Left lobe of liver (tissue), 2 donors: ENCODE data around the gene PAX6. TPM values are rescaled to one million over a fixed set of nuclear protein-coding genes. Genes with fewer than 3 reads are reported as not detected.

Experiments used
- ATAC-seq: fragments of 200-7000 bp; cut with Tn5 transposase; one replicate; pipeline ENCODE4 v1.9.1; 2020; ENCODE audit warnings: mild to moderate bottlenecking, moderate library complexity
- DNase-seq: peaks from one replicate; pipeline ENCODE4 v3.0.0-alpha.2; 2020; ENCODE audit warnings: low spot score
- total RNA-seq: library from RNA; stranded (reverse); gene quantifications from one replicate; pipeline ENCODE4 v1.2.1, GENCODE V29; 2021
- donor health status: DM: no; HTN: no; CAD: no; lungs with moderate emphysema.
- donor health status: DM: no; HTN: yes; CAD: no.

PAX6 gene
- not detected for total RNA-seq

DNA sequence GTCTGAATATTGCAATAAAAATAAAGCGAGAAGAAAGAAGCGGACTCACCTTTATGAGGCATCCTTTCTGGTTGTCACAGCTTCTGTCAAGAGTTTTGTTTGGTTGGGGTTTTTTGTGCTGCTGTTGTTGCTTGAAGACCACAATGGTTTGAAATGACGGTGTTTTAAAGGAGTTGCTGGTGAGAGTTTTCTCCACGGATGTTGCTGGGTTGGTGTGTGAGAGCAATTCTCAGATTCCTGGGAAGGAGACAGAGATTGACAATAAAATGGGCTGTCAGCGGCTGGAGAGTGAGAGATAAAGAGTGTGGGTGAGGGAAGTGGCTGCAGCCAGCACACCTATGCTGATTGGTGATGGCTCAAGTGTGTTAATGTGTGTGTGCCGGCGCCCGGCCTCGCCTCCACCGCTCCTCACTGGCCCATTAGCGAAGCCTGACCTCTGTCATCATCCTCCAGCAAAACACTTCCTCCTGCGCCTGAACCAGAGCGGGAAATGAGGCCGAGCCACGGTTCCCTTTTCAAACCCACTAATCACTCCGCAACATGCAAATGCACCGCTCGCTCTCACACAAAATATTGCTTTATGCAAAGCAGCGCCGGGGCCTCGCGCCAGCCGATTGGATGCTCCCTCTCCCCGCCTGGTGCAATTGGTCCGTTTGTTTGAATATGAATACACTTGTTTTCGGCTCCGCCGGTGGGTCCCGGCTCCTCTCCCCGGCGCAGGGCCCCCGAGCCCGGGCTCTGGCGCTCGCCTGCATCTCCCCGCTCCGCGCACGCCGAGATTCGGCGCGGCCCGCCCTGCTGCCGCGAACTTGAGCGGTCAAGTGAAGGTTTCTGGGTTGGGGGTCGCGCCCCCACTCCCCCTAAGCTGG is at the start of gene PAX6:
Gene PAX6, minus strand, starts transcription at position 544 of the 869 bp plus-strand sequence. CDS start 4,911 bp downstream, outside the sequence.
- no peak for DNase-seq

DNA sequence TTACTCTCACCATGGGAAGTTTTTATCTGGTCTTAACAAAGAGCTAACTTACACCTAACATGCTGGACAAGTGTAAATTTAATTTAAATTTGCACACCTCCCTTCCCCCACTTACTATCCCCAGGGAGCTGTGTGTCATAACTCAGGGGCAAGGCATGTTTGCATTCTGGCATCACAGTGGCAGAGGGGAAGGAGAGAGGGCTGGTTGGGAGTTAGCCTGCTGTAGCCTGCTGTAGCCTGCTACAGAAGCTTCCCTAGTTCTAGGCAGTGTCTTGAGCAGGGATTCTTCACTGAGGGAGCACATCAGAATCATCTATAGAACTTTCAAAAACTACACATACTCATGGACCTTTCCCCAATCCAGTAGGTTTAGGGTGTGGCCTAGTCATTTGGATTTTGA is 49.3 kb upstream of the PAX6 start:
- ATAC-seq = no peak
- DNase-seq = no peak

More for the DNA sequence above, at the start of gene PAX6:
- peak; percentile 17 for ATAC-seq

DNA sequence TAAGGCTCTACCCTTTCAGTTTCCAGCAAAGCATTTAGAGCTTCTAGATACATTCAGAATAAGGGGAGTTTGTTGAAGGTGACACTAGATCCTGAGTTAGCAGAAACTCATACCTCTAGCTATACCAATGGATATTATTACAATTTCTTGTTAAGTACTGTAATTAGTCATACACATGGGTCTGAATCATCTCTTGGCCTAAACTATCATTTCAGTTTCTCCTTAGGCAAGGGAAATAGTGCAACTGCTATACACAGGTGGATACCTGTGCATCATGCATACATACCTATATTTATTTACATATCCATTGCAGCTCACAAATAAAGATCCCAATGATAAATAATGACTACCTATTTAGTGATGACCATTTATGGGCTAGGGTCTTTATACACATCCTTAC is 45.1 kb upstream of the PAX6 start:
- ATAC-seq (no peak), DNase-seq (no peak)

DNA sequence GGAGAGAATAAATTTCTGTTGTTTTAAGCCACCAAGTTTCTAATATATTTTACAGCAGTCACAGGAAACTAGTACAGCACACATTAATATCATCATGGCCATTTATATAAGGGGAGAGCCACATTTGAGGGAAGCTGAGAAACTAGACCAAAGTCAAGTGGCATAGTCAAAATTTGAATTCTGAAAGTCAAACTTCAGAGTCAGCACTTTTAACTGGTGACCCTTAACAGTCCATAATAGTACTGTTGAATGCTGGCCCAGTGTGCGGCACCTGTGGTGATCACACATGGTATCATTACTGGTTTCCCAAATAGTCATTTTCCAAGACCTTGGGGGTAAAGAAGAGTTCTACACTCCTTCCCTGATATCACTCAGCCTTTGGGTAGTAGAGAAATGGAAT is 44.3 kb upstream of the PAX6 start:
- ATAC-seq = no peak
- DNase-seq = no peak

DNA sequence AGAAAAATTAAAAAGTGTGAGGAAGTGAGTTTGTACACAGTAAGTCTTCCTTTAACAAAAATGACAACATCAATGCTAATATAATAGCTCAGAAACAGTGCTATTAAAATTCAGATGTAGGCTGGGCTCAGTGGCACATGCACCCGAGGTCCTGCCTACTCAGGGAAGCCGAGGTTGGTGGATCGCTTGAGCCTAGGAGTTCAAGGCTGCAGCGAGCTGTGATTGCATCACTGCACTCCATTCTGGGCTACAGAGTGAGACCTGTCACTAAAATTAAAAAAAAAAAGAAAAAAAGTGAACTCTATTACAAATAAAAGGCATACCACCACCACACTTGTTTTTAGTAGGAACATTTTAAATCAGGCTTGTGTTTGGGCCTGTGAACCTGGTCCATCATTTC is 39.2 kb upstream of the PAX6 start:
- ATAC-seq (no peak), DNase-seq (no peak)

DNA sequence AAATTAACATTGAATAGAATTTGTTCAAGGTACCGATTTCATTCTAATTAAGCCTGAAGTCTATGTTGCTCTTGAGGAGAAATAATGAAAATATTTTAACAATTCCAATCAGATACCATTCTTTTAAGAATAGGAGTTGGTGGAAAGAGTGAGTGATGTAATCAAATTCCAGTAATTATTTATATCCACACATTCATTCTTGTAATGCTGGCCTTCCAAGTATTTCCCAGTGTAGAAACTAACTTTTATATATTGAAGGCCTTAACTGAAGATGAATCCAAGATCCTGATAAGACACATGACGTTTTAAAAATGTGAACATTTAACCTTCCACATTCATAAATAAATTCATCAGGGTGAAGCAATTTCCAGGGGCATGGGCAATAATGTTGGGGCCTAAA is 36.6 kb upstream of the PAX6 start:
- ATAC-seq = no peak
- no peak for DNase-seq

DNA sequence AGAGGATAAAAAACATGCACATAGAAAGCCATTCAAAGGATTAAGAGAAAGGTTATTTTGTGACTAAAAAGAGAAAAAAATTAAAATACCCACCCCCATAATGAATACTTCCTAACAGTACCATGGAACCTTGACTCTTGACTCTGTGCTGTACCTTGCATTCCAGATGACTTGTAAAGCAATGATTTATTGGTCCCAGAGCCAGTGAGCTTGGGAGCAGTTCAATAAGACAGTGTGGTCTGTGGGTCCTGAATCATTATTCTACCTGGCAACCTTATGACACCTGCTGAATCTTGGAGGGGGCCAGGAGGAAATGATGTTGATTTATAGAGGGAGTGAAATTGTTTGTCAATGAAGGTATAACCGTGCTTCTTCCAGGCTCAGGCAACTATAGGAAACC is 34.2 kb upstream of the PAX6 start:
- DNase-seq = no peak
- no peak for ATAC-seq

DNA sequence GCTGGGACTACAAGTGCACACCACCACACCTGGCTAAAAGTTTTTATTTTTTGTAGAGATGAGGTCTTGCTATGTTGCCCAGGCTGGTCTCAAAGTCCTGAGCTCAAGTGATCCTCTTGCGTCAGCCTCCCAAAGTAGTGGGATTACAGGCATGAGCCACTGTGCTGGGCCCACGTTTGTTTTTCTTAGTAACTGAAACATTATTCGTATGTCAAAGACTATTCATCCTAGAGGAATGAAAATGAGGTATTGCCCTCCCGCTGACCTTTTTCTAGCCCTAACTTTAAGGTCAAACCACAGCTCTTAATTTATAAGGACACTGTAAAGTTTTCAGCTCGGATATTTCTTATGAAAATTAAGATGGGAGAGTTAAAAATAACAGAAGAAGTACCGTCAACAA is 33.2 kb upstream of the PAX6 start:
- DNase-seq (no peak), ATAC-seq (no peak)

DNA sequence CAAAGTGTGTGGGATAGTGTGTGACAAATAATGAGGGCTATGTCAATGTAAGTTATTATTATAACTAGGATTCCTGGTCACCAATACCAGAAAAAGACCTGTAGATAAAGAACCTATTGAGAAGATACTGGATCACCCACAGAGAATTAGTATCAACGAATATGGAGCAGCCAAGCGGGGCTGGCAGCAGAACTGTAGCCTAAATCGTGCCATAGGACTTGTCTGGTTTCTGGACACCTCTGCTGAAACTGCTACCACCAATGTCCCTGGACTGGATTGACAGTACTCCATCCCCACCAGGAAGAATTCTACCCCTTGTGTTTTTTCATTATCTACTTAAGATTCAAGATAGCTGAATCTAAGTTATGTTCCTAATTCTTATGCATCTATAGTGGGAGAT is 30.3 kb upstream of the PAX6 start:
- no peak for ATAC-seq
- DNase-seq = no peak

DNA sequence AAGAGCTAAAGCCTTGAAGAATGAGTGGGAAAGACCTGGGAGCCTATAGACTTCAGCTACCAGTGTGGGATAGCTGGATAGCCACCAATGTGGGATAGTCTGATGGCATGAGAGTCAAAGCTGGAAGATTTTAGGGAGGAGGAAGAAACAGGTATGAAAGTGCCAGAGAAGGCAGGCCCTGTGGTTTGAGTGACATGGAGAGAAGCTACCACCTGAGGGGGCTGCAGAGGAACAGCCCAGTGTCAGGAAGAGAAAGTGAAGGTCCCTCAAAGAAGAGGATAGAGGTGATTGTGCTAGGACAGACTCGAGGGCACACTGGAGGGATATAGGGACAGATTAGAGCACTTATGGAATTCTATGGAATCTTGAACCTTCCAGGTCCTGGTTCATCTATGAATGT is 23.1 kb upstream of the PAX6 start:
- ATAC-seq (no peak), DNase-seq (no peak)

DNA sequence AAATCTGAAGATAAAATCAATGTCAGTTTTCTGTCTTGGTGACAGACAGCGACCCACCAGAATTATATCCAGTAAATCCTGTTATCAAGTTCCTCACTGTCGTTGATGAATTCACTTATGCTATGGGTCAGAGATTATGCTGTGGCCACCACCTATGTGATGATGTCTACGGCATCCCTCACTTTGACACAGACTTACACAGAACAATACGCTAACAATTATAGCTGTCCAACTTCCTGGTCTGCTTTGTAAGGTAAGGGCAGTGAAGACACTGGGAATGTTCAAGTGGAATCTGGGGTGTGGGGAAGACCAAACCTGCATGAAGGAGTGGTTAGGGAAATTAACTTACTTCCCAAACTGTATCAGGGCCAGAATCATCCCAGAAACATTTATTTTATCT is 19.3 kb upstream of the PAX6 start:
- ATAC-seq (no peak), DNase-seq (no peak)

DNA sequence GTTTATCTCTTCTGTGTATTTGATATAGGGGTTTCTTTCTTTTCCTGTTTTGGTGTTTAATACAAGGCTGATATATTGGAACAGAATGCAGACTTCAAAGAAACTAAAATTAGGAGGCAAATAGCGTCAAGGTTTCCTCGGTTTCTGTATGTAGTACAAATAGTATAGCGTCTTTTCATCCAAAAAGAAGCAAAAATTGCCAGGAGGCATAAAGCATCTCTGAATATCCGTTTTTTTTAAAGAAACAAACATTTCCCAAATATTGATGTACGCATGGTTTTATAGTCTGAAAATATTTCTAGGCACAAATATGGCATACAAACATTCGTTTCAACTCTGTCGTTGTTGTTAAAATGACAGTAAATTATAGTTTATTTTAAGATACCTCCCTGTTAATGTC is 17.1 kb upstream of the PAX6 start:
- ATAC-seq = no peak
- DNase-seq = no peak

DNA sequence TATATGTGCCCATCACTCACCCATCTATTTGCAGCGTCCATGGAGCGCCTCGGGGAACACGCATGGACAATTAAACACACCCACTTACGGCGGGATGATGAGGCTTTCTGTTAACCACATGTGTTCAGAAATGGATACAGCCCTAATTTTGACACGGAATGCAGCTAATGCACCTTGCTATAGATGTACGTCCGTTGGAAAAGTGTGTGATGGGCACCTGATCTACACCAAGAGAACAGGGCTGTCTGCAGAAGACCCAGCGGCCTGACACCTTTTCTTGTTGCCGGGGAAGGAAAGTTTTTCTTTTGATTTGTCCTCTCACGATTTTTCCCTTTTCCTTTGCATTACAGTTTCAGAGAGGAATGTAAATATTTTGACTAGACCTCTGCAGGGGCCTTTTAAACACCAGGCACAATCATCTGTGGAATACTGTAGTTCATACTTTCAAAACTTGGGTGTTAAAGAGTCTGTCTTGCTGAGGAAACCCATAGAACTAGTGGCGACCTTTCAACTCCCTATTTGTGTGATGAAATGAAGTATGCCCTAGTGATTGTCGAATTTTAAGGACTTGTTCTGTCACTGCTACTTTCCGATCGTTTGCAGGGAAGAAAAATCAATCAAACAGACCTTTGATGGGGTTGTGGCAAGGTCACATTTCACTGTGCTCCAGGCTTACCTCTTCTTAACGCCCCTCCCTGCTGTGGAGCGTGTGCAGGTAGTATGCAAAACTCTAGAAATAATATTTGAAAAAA is 16.5 kb upstream of the PAX6 start:
- no peak for ATAC-seq

DNA sequence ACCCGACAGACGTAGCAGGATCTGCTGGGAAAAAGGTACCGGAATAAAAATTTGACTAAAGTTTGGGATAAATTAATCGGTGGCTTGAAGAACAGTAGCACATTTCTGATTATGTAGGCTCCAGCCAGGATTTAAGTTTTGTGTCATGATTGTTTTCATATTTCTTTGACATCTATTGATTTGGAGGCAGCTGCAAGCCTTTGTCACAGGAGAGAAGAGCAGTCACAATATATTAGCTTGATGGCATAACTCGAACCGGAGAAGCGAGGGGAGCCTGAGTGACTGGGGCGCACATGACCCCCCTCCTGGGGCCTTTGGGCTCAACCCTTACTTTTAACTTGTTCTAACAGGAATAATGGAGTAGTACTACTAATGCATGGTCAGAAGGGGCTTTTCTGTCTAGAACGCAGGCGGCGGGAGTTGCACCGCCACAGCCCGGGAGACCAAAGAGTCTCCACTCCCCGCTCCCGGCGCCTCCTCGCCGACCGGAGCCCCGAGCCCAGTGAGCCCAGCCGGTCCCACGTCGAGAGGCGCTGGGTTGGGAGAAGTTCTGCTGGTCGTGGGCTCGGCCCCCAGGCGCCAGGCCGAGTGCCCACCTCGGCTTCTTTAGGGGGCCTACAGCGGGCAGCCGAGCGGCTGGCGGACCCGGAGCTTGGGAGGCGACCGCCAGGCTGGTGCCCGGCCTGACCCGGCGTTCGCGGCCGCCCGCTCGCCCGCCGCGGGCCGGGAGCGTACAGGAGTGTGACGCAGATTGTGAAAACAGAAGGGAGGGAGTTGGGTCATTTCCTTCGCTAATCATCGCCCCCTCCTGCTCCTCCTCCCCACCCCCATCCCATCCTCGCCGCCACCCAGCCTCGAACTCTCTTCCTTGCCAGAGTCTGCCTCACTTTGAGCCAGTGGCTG is 15.7 kb upstream of the PAX6 start:
- ATAC-seq = peak; percentile 16
- no peak for DNase-seq

More for the DNA sequence above, 16.5 kb upstream of the PAX6 start:
- no peak for DNase-seq

DNA sequence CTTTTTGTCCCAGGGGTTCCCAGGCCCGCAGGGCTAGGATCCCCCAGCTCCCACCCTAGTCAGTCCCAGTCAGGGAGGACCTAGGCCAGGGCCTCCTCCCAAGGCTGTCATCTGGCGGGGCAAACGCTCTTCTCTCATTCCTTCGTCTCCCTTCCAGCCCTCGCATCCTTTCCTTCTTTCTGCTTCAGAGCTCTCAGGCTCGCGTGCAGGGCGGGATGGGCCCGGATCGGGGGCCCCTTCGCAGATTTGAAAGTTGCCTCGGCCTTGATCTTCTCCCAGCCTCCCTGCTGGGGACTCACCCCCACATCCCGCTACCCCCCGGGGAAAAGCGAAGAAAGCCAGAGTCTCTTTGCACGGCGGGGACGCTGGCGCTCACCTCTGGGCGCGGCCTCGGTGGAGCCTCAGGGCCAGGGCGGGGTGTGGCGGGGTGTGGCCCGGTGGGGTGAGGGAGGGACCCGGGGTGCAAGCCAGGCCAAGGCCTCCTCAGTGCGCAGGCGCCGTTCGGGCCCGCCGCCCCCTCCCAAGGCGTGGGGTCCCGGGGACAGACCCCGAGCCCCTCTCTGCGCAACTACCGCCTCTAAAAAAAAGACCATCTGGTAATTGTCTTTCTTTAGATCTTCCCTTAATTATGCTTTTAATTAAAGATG is 14.8 kb upstream of the PAX6 start:
- DNase-seq (no peak), ATAC-seq (no peak)

DNA sequence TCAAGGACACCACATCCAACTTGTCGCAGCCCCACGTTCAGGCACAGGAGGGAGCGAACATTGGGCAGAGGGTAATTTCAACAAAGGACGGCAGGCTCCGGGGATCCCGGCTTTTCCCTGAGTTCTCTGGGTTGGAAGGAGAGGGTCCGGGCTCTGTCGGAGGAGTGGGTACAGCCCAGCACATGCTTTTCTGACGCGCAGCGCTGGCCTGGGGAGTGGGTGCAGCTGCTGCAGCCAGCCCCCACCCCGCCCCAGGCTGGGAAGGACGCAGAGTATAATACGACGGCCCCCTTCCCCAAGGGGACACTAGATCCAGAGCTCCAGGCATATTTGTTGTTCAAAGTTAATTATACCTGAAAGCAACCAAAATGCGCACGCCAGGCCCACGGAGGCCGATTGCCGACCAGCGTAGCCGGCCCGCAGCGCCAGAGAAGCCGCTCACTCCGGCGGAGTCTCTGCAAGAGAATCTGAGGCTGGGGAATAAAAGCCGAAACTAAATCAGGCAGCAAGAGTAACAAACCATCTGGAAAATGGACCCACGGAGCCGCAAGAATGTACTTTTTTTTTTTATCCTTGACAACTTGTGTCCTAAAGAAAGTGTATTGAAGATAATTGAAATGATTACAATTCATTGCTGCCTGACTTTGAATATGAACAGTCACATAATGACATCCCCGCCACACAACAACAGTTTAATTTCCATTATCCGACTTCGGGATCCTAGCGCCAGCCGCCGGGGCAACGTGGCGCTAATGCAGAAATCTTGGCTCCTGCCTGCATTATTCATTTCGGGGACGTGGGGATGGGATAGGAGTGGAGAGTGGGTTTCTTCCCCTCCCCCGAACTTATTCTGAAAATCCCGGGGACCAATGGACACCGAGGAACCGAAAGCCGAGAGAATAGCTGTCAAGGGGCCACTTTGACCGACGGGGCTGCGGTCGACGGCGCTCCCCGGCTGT is 14.0 kb upstream of the PAX6 start:
- DNase-seq (no peak), ATAC-seq (no peak)

DNA sequence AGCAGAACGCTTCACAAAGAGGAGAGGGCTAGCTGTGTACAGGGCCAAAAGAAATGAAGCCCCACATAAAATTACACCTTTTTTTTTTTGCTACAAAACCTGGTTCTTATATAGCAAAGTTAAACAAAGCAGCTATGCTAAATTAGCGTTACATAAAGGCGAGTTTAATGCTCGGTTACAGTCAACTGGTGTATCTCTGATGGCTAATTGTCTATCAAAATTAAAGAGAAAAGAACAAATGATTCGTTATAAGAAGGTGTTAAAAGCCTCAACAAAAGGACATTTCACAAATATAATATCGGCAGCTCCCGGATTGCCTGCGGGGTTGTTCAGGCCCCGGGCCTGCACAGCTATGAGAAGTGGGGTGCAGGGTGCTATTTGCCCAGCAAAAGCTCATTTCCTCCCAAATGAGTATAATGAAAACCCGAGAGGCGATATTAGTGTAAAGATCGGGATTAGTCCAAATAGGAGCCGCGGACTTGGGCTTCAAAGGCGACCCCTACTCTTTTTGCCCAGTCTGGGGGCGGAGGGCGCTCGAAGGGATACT is 13.3 kb upstream of the PAX6 start:
- ATAC-seq = no peak
- DNase-seq = no peak

DNA sequence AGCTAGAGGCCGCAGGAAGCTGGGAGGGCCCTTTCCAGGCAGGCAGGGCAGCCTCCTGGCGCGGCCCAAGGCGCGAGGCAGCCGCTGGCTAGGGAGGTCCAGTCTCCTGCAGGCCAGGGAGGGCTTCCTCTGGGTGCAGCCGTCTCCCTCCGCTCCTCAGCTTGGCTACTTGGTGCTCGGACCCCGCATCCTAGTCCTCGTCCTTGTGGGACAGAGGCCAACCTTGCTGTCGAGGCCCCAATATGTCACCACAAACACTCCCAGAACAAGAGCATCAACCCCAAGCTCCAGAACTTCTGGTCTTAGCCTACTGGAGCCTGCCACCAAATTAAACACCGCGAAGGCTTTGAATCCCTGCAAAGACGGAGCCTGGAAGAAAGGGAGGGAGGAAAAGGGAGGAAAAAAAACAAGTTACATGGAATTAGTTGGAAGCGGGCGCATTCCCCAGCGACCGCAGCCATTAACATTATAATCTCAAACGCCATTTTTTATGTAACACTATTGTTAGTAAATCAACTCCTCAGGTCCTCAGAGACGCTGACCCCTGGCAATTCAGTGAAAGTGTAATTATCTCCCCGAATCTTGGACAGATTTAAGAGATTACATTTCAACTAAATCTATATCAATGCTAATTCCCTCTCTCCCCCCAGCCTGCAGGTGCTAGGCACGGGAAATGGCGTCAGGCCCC is 12.7 kb upstream of the PAX6 start:
- ATAC-seq (no peak), DNase-seq (no peak)
